Vagina (tissue), 2 donors: ENCODE measurements around the gene SAMD10.

ENCODE experiments used
- CTCF ChIP-seq, 3 experiments: fragments of 450-650 bp in 2 of 3; fragments of 200-600 bp in 1 of 3; sonication (generic) in 1 of 3; IDR thresholded peaks; one replicate each; pipeline ENCODE4 v1.5.1; 2017 to 2019; ENCODE audit warnings: antibody characterized with exemption in 3 of 3, mild to moderate bottlenecking in 2 of 3, moderate library complexity in 2 of 3
- POLR2AphosphoS5 ChIP-seq, 2 donors: sonication (generic); formaldehyde crosslinking; IDR thresholded peaks; one replicate each; pipeline ENCODE4 v1.9.0; 2017; ENCODE audit warnings: antibody characterized with exemption in 2 of 2, mild to moderate bottlenecking in 2 of 2, low read depth in 1 of 2; ENCODE audit not compliant: insufficient read depth in 1 of 2

- no peak for TF ChIP-seq CTCF (IDR thresholded peaks at IDR 0.05)
- no peak for TF ChIP-seq POLR2AphosphoS5 (IDR thresholded peaks at IDR 0.05; ENCODE audit: insufficient read depth in 1 of 2, low read depth in 1 of 2)
Observed at GRCh38 chr20:63952769-63953168, 26.7 kb downstream of the SAMD10 start.
